GM21423 (cell line): ENCODE measurements around the gene NME7.
"Not testable (repeated sequence)": the region's sequence is repeated elsewhere in the genome, so short reads cannot be mapped to it uniquely, and the experiment has no call there.

ENCODE experiments used
- ATAC-seq: cut with Tn5 transposase; IDR thresholded peaks from one replicate; pipeline ENCODE4 v1.9.1; 2021; ENCODE audit warnings: mild to moderate bottlenecking, moderate library complexity; ENCODE audit not compliant: unreplicated experiment

NME7 gene

DNA sequence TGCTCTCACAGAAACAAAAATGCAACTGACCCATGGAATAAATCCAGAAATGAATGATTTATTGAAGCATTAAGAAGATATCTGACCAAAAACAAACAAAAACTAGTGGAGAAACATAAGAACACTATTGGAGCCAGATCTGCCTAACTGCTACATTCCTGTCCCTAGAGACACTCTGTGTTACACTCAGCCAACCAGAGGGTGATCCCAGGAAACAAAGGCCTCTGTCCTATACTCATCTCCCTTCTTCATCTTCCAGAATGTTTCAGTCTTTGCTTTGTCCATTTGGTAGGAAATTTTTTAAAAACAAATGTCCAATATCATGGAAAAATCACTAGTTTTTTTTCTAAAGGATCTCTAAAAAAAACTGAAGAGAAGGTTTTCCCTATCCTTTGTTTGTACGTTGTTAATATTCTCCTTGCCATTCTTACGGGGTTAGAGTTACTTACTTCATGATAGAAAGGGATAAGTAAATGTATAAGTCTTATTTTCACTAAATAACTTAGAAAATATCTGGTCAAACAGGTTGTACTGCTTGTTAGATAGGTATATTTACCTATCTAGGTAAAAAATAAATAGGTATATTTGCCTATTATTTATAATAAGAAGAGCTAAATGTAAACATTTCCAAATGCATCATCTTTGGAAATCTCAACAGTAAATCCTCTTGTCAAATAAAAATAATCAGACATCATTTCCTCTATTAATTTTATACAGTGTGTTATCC, 59.1 kb downstream of the NME7 start:
- ATAC-seq, result no peak

DNA sequence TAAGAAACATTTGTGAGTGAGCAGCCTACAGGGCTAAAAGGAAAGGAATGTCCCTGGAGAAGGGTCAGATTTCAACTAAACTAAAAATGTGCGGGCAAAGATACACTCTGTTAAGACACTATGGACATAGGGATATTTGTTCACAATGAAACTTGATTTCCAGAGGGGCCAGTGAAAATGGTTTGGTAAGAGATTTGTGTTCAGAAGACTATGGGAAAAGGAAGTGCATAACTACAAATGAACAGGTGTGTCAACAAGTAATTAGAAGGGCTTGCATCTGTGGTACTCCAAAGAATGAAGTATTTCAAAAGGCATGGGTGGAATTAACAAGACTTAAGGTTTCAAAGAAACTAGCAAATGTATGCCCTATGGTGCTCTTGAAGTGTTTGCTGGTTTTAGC, 60.4 kb downstream of the NME7 start:
- ATAC-seq, result no peak

DNA sequence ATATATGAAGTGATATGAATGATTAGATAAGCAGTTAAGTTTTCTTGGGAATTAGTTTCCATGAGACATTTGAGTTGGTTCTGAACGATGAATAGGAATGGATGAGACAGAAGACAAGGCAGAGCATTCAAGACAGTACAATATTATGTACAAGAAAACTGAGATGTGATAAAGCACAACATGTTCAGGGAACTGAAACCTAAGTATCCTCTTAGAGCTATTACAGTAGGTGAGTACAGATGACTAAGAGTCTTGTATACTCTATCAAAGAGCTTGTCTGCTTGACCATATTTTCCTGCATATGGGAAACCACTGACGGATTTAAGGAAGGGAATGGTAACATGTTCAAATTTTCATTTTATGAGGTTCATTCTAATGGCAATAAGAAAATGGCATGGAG, 61.6 kb downstream of the NME7 start:
- ATAC-seq, result no peak

DNA sequence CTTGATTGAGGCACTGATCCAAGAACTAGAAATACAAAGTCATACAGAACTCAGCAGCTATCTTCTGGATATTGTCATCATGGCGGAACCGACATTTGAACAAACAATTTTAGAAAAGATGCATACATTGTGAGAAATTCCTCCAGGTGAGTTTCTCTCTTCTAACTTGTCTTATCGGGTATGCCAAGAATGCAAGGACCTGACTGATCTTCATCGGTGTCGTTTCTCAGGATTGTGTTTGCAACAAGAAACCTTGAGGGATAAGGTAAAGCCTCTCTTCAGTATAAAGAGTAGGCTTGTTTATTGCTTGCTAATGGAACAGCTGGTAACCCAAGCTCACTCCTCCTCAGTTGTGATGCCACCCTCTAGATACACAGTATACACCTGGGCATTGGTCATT, 62.2 kb downstream of the NME7 start:
- no peak for ATAC-seq

DNA sequence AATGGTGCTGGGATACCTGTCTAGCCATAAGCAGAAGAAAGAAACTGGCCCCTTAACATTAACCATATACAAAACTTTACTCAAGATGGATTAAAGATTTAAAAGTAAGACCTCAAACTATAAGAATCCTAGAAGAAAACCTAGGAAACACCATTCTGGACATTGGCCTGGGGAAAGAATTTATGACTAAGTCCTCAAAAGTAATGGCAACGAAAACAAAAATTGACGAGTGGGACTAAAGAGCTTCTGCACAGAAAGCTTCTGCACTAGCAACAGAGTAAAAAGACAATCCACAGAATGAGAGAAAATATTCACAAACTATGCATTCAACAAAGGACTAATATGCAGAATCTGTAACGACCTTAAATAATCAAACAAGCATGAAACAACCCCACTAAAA, 66.7 kb downstream of the NME7 start:
- ATAC-seq, result no peak

DNA sequence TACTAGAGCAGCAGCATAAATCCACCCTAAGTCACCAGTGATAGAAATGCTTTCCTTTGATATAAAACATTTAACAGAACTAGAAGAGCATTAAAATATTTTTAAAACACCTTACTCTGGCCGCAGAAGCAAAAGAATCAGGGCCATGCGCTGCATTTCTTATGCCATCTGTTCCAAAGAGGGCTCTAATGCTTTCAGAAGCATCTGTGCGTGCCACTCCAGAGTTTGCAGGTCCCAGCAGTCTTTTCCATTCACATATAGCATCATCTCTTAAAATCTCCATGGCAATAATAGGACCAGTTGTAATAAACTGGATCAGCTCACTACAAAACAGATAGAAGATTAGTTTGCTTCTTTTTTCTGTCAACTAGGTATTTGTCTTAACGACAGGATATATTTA, 69.2 kb downstream of the NME7 start:
- ATAC-seq, result no peak

DNA sequence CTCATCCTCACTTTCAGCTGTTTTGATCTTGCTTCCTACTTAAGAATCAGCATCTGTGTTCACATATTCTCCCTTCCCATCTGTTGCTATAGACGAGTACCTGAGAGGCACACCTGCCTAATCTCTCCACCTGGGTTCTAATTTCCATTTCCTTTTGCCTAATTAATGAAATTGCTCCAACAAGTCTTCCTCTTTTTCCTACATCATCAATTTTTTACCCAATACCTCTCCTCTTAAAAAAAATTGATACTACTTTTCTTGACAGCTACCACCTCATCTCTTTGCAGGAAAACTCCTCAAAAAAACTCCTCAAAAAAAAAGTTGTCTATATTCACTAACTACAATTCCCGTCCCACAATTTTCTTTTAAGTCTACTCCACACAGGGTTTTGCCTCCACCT, 71.8 kb downstream of the NME7 start:
- ATAC-seq, result no peak

DNA sequence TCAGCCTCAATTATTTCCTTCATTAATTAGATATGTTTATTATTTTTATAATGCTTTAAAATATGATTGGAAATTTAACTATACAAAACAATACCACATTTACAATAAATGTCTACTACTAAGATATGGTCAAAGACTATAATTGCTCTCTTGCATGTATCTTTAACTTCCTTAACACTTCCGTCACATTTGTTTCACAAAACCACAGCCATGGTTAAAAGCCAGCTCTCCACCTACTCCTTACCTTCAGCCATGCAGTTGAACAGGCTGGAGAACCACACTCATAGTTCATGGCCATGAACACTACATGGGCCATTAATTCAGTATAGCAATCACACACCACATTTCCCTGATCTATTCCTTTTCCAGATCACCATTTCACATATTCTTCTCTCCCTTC, 72.2 kb downstream of the NME7 start:
- ATAC-seq, result no peak

DNA sequence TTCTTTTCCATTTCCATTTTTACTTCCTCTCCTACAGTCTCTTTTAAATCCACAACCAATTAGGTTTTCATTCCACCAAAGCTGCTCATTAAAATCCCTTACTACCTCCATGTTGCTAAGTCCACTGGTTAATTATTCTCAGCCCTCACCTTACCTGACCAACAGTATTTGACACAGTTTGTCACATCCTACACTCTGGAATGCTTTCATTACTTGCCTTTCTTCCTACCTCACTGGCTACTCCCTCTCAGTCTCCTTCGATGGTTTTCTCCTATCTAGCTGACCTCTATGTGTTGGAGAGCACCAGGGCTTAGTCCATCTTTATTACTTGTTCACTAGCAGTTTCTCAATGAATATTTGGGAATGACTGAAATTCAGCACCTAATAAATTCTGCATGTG, 78.6 kb downstream of the NME7 start:
- no peak for ATAC-seq

DNA sequence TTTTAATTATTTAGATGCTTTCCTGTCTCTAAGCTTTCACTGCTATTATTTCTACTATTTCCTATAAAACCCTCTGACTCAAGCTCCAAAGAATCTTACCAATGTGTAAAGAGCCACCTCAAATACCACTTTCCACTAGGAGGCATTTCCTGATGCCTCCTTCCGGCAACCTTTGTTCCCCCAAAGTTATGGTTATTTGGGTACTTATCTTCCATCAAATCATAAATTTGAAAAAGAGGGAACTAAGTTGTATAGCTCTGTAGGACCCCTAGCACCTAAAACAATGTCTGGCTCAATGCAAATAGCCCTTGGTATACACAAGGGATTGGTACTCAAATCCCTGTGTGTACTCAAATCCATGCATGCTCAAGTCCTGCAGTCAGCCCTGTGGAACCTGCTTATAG, 79.6 kb downstream of the NME7 start:
- ATAC-seq, result no peak

DNA sequence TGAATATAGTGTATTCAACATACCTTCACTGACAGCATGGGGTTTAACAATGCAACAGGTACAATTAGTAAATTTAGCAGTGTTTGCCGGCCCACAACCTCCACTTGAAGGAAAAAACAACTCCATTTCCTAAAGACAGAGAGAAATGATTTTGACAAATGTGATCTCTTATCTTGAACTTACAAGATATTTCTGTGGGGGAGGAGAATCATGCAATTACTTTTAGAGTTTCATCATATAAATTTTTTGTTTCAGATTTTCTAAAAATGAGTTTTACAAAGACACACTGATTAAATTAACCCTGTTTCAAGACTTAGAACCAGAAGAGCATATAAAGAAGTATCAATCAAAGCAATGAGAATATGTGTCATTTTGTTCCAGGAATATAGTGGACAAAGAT, 80.3 kb downstream of the NME7 start:
- no peak for ATAC-seq

DNA sequence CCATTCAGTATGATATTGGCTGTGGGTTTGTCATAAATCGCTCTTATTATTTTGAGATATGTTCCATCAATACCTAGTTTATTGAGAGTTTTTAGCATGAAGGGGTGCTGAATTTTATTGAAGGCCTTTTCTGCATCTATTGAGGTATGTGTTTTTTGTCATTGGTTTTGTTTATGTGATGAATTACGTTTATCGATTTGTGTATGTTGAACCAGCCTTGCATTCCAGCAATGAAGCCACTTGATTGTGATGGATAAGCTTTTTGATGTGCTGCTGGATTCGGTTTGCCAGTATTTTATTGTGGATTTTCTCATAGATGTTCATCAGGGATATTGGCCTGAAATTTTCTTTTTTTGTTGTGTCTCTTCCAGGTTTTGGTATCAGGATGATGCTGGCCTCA, 86.0 kb downstream of the NME7 start:
- not testable (repeated sequence) for ATAC-seq

DNA sequence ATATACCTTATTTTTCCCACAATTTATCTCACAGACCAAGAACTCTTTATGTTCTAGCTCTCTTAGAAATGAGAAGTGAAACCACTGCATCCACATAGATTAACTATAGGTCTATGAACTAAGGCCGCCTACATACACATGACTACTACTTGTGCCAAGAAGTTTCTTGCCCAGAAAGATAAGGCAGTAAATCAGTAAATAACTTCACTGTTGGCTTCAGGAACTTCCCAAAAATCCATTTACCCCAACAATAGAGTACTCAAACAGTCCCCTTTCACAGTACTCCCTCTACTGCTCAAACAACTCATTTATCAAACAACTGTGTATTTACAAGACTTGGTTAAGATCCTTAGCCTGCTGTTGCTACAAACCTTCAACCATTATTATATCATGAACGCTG, 96.5 kb downstream of the NME7 start:
- no peak for ATAC-seq

DNA sequence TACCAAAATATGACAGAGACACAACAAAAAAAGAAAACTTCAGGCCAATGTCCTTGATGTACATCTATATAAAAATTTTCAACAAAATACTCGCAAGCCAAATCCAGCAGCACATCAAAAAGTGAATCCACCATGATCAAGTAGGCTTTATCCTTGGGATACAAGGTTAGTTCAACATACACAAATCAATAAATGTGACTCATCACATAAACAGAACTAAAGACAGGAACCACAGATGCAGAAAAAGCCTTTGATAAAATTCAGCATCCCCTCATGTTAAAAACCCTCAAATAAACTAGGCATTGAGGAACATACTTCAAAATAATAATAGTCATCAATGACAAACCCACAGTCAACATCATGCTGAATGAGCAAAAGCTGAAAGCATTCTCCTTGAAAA, 101.5 kb downstream of the NME7 start:
- no peak for ATAC-seq

DNA sequence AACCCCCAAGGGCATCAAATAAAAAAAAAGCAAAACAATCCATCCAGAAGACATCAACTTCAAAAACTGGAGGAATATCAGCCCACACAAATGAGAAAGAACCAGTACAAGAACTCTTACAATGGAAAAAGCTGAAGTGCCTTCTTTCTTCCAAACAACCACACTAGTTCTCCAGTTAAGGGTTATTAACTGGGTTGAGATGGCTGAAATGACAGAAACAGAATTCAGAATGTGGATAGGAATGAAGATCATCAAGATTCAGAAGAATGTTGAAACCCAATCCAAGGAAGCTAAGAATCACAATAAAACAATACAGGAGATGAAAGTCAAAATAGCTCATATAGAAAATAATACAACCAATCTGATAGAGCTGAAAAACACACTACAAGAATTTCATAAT, 104.5 kb downstream of the NME7 start:
- no peak for ATAC-seq

DNA sequence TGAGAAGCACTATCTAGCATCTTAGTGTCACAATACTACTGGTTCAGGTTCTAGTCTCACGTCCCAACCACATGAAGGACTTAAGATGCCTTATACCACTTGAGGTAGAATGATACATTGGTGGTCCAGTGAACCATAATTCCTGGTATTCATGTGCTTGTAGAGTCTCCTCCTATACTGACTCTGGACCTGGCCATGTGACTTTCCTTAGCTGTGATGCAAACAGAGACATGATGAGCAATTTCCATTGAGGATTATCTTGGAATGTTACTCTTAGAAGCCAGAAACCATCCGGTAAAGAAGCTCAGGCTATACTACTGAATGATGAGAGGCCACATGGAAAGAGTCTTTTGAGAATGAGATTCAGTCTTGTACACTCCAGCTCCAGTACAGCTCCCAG, 105.7 kb downstream of the NME7 start:
- no peak for ATAC-seq

DNA sequence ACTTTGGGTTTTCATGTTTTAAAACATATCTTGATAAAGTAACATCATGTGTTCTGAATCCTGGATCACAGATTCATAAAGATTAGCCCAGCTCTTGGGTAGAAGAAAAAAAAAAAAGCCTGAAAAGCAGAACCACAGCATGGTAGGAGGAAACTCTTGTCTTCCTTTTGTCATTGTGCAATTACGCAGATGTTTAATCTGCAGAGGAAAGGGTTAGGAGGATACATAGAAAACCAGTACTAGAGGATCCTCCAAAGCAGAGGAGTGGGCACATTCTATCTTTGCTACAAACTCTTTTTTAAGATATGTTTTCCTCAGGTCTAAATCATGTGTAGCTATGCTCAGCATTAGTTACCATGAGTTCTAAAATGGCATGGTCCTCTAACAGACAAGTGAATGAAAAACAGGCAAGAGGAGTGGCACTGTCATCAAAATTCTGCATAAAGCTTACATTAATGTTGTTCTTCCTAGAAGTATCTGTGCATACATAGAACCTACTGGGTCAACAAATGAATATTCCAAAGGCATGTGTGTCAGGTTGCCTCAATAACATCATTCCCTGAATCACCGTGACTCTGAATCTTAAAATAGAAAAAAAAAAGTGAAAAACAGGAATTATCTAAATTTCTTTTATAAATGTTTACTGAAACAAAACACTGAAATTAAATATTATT, 107.0 kb downstream of the NME7 start:
- ATAC-seq, result no peak

DNA sequence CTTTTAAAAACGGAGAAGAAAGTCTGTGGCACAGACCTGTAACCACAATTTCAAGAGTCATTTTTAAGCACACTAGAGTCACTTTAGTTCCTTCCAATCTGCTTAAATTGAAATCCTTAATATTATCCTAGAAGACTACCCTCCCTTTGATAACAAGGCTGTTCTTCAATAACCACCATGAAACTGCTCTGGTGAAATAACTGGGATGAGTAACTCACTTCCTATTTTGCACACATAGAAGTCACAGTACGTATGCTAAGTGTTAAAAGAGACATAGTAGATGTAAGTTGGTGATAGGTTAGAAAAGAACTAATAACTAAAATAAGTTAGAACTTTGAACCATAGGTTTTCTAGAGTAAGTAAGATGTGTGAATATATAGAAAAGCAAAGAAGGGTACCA, 107.8 kb downstream of the NME7 start:
- ATAC-seq, result no peak

DNA sequence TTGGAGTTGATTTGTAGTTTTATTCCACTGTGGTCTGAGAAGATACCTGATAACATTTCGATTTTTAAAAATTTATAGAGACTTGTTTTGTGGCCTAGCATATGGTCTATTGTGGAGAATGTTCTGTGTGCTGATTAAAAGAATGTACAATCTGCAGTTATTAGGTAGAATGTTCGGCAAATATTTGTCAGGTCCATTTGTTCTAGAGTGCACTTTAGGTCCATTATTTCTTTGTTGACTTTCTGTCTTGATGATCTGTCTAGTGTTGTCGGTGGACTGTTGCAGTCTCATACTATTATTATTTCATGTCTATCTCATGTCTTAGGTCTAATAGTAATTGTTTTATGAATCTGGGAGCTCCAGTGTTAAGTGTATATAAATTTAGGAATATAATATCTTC, 116.8 kb downstream of the NME7 start:
- no peak for ATAC-seq

DNA sequence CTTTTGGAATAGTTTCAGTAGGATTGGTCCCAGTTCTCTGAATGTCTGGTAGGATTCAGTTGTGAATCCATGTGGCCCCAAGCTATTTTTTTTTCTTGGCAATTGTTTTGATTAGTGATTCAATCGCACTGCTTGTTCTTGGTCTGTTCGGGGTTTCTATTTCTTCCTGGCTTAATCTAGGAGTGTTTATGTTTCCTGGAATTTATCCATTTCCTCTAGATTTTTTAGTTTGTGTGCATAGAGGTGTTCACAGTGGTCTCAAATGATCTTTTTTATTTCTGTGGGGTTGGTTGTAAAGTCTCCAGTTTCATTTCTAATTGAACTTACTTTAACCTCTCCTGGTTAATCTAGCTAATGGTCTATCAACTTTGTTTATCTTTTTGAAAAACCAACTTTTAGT, 117.6 kb downstream of the NME7 start:
- no peak for ATAC-seq

DNA sequence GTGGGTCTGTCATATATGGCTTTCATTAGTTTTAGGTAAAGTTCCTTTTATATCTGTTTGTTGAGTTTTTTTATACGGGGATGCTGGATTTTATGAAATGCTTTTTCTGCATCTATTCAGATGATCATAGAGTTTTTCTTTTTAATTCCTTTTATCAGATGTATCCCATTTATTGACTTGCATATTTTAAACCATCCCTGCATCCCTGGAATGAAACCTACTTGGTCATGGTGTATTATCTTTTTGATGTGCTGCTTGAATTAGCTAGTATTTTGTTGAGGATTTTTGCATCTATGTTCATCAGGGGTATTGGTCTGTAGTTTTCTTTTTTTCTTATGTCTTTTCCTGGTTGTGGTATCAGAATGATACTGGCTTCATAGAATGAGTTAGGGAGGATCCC, 118.0 kb downstream of the NME7 start:
- ATAC-seq, result no peak

DNA sequence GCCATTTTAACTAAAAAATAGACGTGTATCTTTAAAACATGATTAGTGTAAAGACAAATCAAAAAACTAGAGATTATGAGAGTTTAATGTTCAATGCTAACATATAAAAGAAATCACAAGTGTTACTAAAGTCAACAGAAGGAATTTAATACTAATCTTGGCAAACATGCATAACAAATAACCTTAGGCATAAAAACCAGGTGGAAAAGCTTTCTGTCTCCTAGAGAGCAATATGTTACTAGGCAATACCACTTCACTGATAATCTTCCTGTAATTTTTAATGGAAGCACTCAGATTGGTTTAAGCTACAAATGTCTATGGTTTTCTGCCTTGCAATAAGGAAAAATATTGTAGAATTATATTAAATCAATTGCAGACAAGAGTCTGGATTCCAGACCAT, 121.9 kb downstream of the NME7 start:
- no peak for ATAC-seq
